ENCODE data around the gene HERC2. TPM values are rescaled to one million over a fixed set of nuclear protein-coding genes. Genes with fewer than 3 reads are reported as not detected.
A peak's percentile ranks its signal among the peaks of the same experiment; 100 is the strongest.

HERC2 gene
- total and polyA plus RNA-seq, 12 donors = 24.9 to 63.0 (median 52.1) TPM

GRCh38 chr15:28273468-28273867, 48.5 kb downstream of the HERC2 start:
- TF ChIP-seq CTCF (IDR thresholded peaks at IDR 0.05) = peak in 1 of 6 experiments; percentile 15
- no peak for TF ChIP-seq POLR2A (IDR thresholded peaks at IDR 0.05)
- DNase-seq = peak in 1 of 7 donors; percentile 60
- intact Hi-C loops (cut with DNase I) = no loop called here
- Histone ChIP-seq H3K4me1 (replicated peaks in 1 of 2) (no peaks in the 10 kb centered on the region), H3K27me3 (no peaks in the 10 kb centered on the region), H3K27ac (no peak overlapping the region), H3K4me3 (no peak overlapping the region), H3K9me3 (replicated peaks in 1 of 3) (no peaks in the 10 kb centered on the region), H3K36me3 (replicated peaks in 1 of 2) (peaks cover 0 to 45% of the 10 kb centered on the region in 2 donors)
- WGBS, 4 donors = 59 to 74% (median 66%) methylated on average over 5 of the region's 5 CpGs

- H3K4me1 ChIP-seq (replicated peaks in 1 of 2) = no peaks in the 10 kb centered on the region
- H3K9me3 ChIP-seq (replicated peaks in 1 of 3) = no peaks in the 10 kb centered on the region
- no peaks in the 10 kb centered on the region for H3K27me3 ChIP-seq
- H3K4me3 ChIP-seq = no peak overlapping the region
- DNase-seq = no peak
- intact Hi-C loops (cut with DNase I) = no loop called here
- WGBS, 4 donors = 87 to 96% (median 94%) methylated on average over 8 of the region's 8 CpGs
- TF ChIP-seq POLR2A (IDR thresholded peaks at IDR 0.05) (no peak), CTCF (IDR thresholded peaks at IDR 0.05) (no peak)
- H3K36me3 ChIP-seq (replicated peaks in 1 of 2) = peaks cover 0 to 54% of the 10 kb centered on the region in 2 donors
- no peak overlapping the region for H3K27ac ChIP-seq
Observed at GRCh38 chr15:28272587-28272986, 49.4 kb downstream of the HERC2 start.

- Histone ChIP-seq H3K9me3 (replicated peaks in 1 of 3) (no peaks in the 10 kb centered on the region), H3K4me3 (no peak overlapping the region), H3K36me3 (replicated peaks in 1 of 2) (peaks cover 0 to 62% of the 10 kb centered on the region in 2 donors), H3K27ac (no peak overlapping the region), H3K4me1 (replicated peaks in 1 of 2) (no peaks in the 10 kb centered on the region), H3K27me3 (no peaks in the 10 kb centered on the region)
- no peak for DNase-seq
- WGBS, 4 donors = 92 to 96% (median 95%) methylated on average over 13 to 15 of the region's 15 CpGs
- intact Hi-C loops (cut with DNase I) = no loop called here
- TF ChIP-seq CTCF (IDR thresholded peaks at IDR 0.05) (no peak), POLR2A (IDR thresholded peaks at IDR 0.05) (no peak)
Observed at GRCh38 chr15:28271697-28272260, 50.2 kb downstream of the HERC2 start.

- TF ChIP-seq POLR2A (IDR thresholded peaks at IDR 0.05) (no peak), CTCF (IDR thresholded peaks at IDR 0.05) (no peak)
- H3K27ac ChIP-seq = no peak overlapping the region
Observed at GRCh38 chr15:28269097-28269496, 52.9 kb downstream of the HERC2 start.

More at GRCh38 chr15:28269097-28269496, 52.9 kb downstream of the HERC2 start:
- H3K4me3 ChIP-seq = no peak overlapping the region
- no peaks in the 10 kb centered on the region for H3K9me3 ChIP-seq (replicated peaks in 1 of 3)
- 82 to 86% (median 85%) methylated on average over 8 of the region's 8 CpGs for WGBS, 4 donors
- no peaks in the 10 kb centered on the region for H3K4me1 ChIP-seq (replicated peaks in 1 of 2)
- intact Hi-C loops (cut with DNase I) = no loop called here
- no peaks in the 10 kb centered on the region for H3K27me3 ChIP-seq
- peaks cover 0 to 74% of the 10 kb centered on the region in 2 donors for H3K36me3 ChIP-seq (replicated peaks in 1 of 2)
- peak in 1 of 7 donors; percentile 23 for DNase-seq
